CD14-positive monocyte (primary cell): ENCODE data around the gene DES. TPM values are rescaled to one million over a fixed set of nuclear protein-coding genes. Genes with fewer than 3 reads are reported as not detected.
A peak's percentile ranks its signal among the peaks of the same experiment; 100 is the strongest.

Experiments
- DNase-seq, 3 donors: peaks; one replicate each; pipeline ENCODE4 v3.0.0-alpha.2; 2011 to 2022
- H2AFZ ChIP-seq: 2 replicates; pipeline ENCODE4 v1.6.0; 2012; ENCODE audit warnings: mild to moderate bottlenecking, low read depth, low read length, inconsistent platforms; ENCODE audit not compliant: insufficient read depth, poor library complexity, severe bottlenecking
- H3K27ac ChIP-seq, 2 donors: 1 replicate in 1 of 2; 2 replicates in 1 of 2; pipeline ENCODE4 v1.5.1; 2012 to 2013; ENCODE audit warnings: low read length in 2 of 2, control low read depth in 1 of 2, inconsistent platforms in 1 of 2, low read depth in 1 of 2, mild to moderate bottlenecking in 1 of 2
- H3K27me3 ChIP-seq, 2 donors: one replicate each; pipeline versions ENCODE4 v1.6.0 to v1.6.1; 2011 to 2013; ENCODE audit warnings: low read length in 2 of 2; ENCODE audit not compliant: control insufficient read depth in 2 of 2, insufficient read depth in 2 of 2
- H3K36me3 ChIP-seq, 2 donors: replicated peaks in 1 of 2; 1 replicate in 1 of 2; 2 replicates in 1 of 2; pipeline versions ENCODE4 v1.5.1 to v1.6.1; 2012 to 2013; ENCODE audit warnings: low read length in 2 of 2, control low read depth in 1 of 2, inconsistent platforms in 1 of 2, mild to moderate bottlenecking in 1 of 2; ENCODE audit not compliant: insufficient read depth in 2 of 2, control insufficient read depth in 1 of 2
- H3K4me1 ChIP-seq, 2 donors: 1 replicate in 1 of 2; 2 replicates in 1 of 2; pipeline versions ENCODE4 v1.5.1 to v1.6.1; 2012 to 2013; ENCODE audit warnings: low read length in 2 of 2, control low read depth in 1 of 2, inconsistent platforms in 1 of 2, mild to moderate bottlenecking in 1 of 2, moderate library complexity in 1 of 2; ENCODE audit not compliant: insufficient read depth in 2 of 2, control insufficient read depth in 1 of 2
- H3K4me2 ChIP-seq: replicated peaks from 2 replicates; pipeline ENCODE3; 2012; ENCODE audit warnings: low read length, moderate library complexity, mild to moderate bottlenecking; ENCODE audit not compliant: poor library complexity, severe bottlenecking; ENCODE audit errors: extremely low read depth
- H3K4me3 ChIP-seq, 3 experiments: fragments of 200-600 bp in 1 of 3; sonication (generic) in 1 of 3; replicated peaks in 1 of 3; 1 replicate in 2 of 3; 2 replicates in 1 of 3; pipeline ENCODE4 v1.5.1; 2011 to 2013; ENCODE audit warnings: low read length in 3 of 3, mild to moderate bottlenecking in 3 of 3, control low read depth in 2 of 3, low read depth in 2 of 3, inconsistent platforms in 1 of 3, moderate library complexity in 1 of 3
- H3K79me2 ChIP-seq: 2 replicates; pipeline ENCODE4 v1.6.0; 2012; ENCODE audit warnings: mild to moderate bottlenecking, control low read depth, inconsistent platforms, low read length, moderate library complexity; ENCODE audit not compliant: insufficient read depth
- H3K9ac ChIP-seq: 2 replicates; pipeline ENCODE4 v1.6.0; 2017; ENCODE audit warnings: low read length, mild to moderate bottlenecking; ENCODE audit not compliant: insufficient read depth, poor library complexity, severe bottlenecking
- H3K9me3 ChIP-seq, 2 donors: replicated peaks in 1 of 2; 1 replicate in 1 of 2; 2 replicates in 1 of 2; pipeline versions ENCODE4 v1.5.1 to v1.6.1; 2012 to 2013; ENCODE audit warnings: low read length in 2 of 2, control low read depth in 1 of 2; ENCODE audit not compliant: control insufficient read depth in 1 of 2, insufficient read depth in 1 of 2
- H4K20me1 ChIP-seq: 2 replicates; pipeline ENCODE4 v1.6.0; 2012; ENCODE audit warnings: mild to moderate bottlenecking, low read length, control low read depth, moderate library complexity; ENCODE audit not compliant: insufficient read depth
- H3K27ac Mint-ChIP-seq, 7 donors: one replicate each; pipeline ENCODE4 v1.8.0; 2020; ENCODE audit warnings: mild to moderate bottlenecking in 7 of 7, mixed read lengths in 7 of 7, moderate library complexity in 6 of 7, inconsistent platforms in 2 of 7
- H3K27me3 Mint-ChIP-seq, 3 donors: one replicate each; pipeline ENCODE4 v1.8.0; 2021 to 2022; ENCODE audit warnings: low read depth in 3 of 3, mild to moderate bottlenecking in 3 of 3, mixed read lengths in 3 of 3, moderate library complexity in 3 of 3, inconsistent platforms in 1 of 3
- H3K36me3 Mint-ChIP-seq, 2 donors: one replicate each; pipeline ENCODE4 v1.8.0; 2020; ENCODE audit warnings: mixed read lengths in 2 of 2, inconsistent platforms in 1 of 2, mild to moderate bottlenecking in 1 of 2
- H3K4me1 Mint-ChIP-seq: one replicate; pipeline ENCODE4 v1.8.0; 2020; ENCODE audit warnings: mild to moderate bottlenecking, mixed read lengths
- H3K4me3 Mint-ChIP-seq, 2 donors: one replicate each; pipeline ENCODE4 v1.8.0; 2020; ENCODE audit warnings: mild to moderate bottlenecking in 2 of 2, mixed read lengths in 2 of 2, moderate library complexity in 1 of 2
- H3K9me3 Mint-ChIP-seq, 7 donors: one replicate each; pipeline ENCODE4 v1.8.0; 2020 to 2022; ENCODE audit warnings: mixed read lengths in 7 of 7, mild to moderate bottlenecking in 6 of 7, moderate library complexity in 6 of 7, inconsistent platforms in 2 of 7
- WGBS: methylation state at CpG from one replicate; pipeline ENCODE4 v1.1.5; 2013; ENCODE audit warnings: missing lambda C conversion rate; ENCODE audit not compliant: insufficient coverage; 5-methylcytosine and 5-hydroxymethylcytosine counted together
- intact Hi-C, 2 donors: fragments of 100-400 bp; cut with micrococcal nuclease; formaldehyde crosslinking; loops; one replicate each; pipeline versions ENCODE4 v1.15.0 to v1.15.1; 2023
- polyA plus RNA-seq, 3 donors: library from polyadenylated mRNA; depleted of rRNA in 1 of 3; unstranded in 2 of 3; stranded (reverse) in 1 of 3; fragments of 300-500 nt in 2 of 3; fragments of >200 nt in 1 of 3; fragmentation: Illumina TruSeq in 2 of 3; gene quantifications; 1 replicate in 2 of 3; 2 replicates in 1 of 3; pipeline ENCODE4 v1.2.3, GENCODE V29; 2012 to 2021
- TF ChIP-seq, protein P1 (sequence below): fragments of 200-600 bp; IDR thresholded peaks from one replicate; pipeline ENCODE4 v1.8.0; 2022; ENCODE audit warnings: antibody characterized with exemption, mild to moderate bottlenecking

The DES gene
- polyA plus RNA-seq, 3 donors, result 2.4 to 4.0 (median 2.4) TPM

DNA sequence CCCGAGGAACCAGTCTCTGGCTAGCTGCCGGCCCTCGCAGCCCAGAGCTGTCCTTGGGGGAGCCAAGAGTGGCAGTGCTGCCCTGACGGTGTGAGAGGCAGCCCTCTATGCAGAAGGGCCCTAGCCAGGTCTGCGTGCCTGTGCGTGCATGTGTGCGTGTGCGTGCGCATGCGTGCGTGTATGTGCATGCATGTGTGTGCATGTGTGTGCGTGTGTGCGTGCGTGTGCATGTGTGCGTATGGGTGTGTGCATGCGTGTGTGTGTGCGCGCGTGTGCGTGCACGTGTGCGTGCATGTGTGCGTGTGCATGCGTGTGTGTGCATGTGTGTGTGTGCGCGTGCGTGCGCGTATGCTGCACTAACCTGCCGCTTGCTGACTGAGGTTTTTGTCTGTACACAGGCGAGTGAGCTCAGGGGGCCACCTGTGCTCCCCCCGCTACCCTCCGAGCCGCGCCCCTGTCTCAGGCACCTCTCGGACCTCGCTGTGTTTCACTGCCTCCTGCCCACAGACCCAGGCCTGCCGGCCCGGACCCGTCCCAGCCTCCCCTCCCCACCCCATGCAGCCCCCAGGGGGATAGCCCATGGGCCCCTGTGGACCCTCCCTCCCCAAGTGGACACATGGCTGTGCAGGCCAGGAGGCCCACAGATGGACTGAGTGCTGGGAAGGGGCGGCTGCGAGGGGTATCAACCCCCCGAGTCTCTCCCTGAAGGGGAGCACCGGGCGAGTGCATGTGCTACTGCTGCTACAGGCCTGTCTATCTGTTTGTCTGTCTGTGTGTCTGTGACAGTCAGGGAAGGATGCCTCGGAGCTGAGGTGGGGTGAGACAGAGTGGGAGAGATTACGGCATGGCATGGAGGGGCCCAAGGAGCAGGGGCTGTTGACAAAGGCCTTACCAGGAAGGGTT is 47.7 kb downstream of the DES start:
- Mint-ChIP-seq H3K27ac (no peak overlapping the region), H3K27me3 (peaks cover 4 to 5% (median 4%) of the 10 kb centered on the region in 3 donors), H3K9me3 (peaks cover 0 to 2% (median 0%) of the 10 kb centered on the region in 7 donors), H3K36me3 (no peaks in the 10 kb centered on the region), H3K4me3 (no peak overlapping the region), H3K4me1 (no peaks in the 10 kb centered on the region)
- Histone ChIP-seq H3K9me3 (no peaks in the 10 kb centered on the region), H4K20me1 (no peaks in the 10 kb centered on the region), H3K4me2 (no peak overlapping the region), H3K36me3 (no peaks in the 10 kb centered on the region), H3K9ac (no peak overlapping the region), H2AFZ (no peak overlapping the region), H3K27ac (no peak overlapping the region), H3K79me2 (no peaks in the 10 kb centered on the region), H3K27me3 (no peaks in the 10 kb centered on the region), H3K4me1 (no peaks in the 10 kb centered on the region), H3K4me3 (no peak overlapping the region)
- TF ChIP-seq, protein P1, sequence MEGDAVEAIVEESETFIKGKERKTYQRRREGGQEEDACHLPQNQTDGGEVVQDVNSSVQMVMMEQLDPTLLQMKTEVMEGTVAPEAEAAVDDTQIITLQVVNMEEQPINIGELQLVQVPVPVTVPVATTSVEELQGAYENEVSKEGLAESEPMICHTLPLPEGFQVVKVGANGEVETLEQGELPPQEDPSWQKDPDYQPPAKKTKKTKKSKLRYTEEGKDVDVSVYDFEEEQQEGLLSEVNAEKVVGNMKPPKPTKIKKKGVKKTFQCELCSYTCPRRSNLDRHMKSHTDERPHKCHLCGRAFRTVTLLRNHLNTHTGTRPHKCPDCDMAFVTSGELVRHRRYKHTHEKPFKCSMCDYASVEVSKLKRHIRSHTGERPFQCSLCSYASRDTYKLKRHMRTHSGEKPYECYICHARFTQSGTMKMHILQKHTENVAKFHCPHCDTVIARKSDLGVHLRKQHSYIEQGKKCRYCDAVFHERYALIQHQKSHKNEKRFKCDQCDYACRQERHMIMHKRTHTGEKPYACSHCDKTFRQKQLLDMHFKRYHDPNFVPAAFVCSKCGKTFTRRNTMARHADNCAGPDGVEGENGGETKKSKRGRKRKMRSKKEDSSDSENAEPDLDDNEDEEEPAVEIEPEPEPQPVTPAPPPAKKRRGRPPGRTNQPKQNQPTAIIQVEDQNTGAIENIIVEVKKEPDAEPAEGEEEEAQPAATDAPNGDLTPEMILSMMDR, result no peak
- WGBS, result 90% methylated on average over 37 of the region's 47 CpGs
- intact Hi-C loops, result no loop called here
- no peak for DNase-seq

DNA sequence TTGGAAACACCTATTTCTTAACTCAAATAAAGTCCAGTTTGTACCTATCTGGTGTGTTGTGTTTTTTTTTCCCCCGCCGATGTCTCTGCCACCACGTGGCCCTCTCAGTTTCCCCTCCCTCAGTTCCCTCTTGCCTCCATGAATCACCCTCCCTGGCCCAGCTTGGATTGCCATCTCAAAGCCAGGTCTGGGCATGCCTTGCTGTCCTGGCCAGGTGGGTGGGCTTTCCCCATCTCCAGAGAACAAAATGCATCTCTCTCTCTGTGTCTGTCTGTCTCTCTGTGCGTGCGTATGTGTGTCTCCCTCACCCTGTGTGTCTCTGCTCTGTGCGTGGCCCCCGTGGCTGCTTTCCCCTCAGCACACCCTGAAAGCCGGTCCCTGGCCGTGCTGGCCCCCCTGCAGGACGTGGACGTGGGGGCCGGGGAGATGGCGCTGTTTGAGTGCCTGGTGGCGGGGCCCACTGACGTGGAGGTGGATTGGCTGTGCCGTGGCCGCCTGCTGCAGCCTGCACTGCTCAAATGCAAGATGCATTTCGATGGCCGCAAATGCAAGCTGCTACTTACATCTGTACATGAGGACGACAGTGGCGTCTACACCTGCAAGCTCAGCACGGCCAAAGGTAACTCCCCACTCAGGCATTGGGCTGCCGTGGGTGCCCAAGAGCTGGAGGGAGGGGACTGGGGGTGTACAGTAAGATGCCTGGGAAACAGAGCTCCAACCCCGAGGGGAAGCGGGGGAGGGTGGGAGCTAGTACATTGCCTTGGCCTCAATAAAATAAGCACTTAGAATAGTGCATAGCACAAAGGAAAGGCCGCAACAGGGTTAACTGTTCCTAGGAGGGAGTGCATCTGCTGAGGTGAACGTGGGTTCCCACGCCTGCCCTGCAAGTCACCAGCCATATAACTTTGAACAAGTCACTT is 48.9 kb downstream of the DES start:
- 94% methylated on average over 18 of the region's 28 CpGs for WGBS
- Mint-ChIP-seq H3K9me3 (peaks cover 0 to 2% (median 0%) of the 10 kb centered on the region in 7 donors), H3K27ac (peak overlapping the region in 2 of 7 donors; percentile 10 to 12), H3K4me1 (no peaks in the 10 kb centered on the region), H3K4me3 (no peak overlapping the region), H3K27me3 (peaks cover 4 to 6% (median 4%) of the 10 kb centered on the region in 3 donors), H3K36me3 (no peaks in the 10 kb centered on the region)
- H3K27ac ChIP-seq, result no peak overlapping the region
- H3K27me3 ChIP-seq, result no peaks in the 10 kb centered on the region
- H3K9me3 ChIP-seq, result no peaks in the 10 kb centered on the region
- H3K4me1 ChIP-seq, result no peaks in the 10 kb centered on the region
- H3K79me2 ChIP-seq, result no peaks in the 10 kb centered on the region
- no peak overlapping the region for H3K4me3 ChIP-seq
- TF ChIP-seq, protein P1, result no peak
- H3K4me2 ChIP-seq, result no peak overlapping the region
- no peak overlapping the region for H3K9ac ChIP-seq
- no peaks in the 10 kb centered on the region for H3K36me3 ChIP-seq
- H4K20me1 ChIP-seq, result no peaks in the 10 kb centered on the region
- H2AFZ ChIP-seq, result no peak overlapping the region
- no peak for DNase-seq
- intact Hi-C loops, result no loop called here
